Activated CD4-positive, alpha-beta T cell treated with anti-CD3 and anti-CD28 coated beads, Interleukin-2, amount 10 ng/mL, durations not matched to agents 24 days and 14 days (primary cell): Measurements from ENCODE around the gene KCNB1. TPM values are rescaled to one million over a fixed set of nuclear protein-coding genes. Genes with fewer than 3 reads are reported as not detected.

ENCODE experiments used
- DNase-seq: peaks from one replicate; pipeline ENCODE4 v3.0.0; 2022
- H3K27ac Mint-ChIP-seq: one replicate; pipeline ENCODE4 v1.8.0; 2022; ENCODE audit warnings: mild to moderate bottlenecking, mixed read lengths
- H3K27me3 Mint-ChIP-seq: one replicate; pipeline ENCODE4 v1.8.0; 2022; ENCODE audit warnings: mixed read lengths
- H3K36me3 Mint-ChIP-seq: one replicate; pipeline ENCODE4 v1.8.0; 2022; ENCODE audit warnings: low read depth, mild to moderate bottlenecking, mixed read lengths
- H3K4me1 Mint-ChIP-seq: one replicate; pipeline ENCODE4 v1.8.0; 2021; ENCODE audit warnings: mixed read lengths
- H3K4me3 Mint-ChIP-seq: one replicate; pipeline ENCODE4 v1.8.0; 2022; ENCODE audit warnings: mild to moderate bottlenecking, moderate library complexity, mixed read lengths
- H3K9me3 Mint-ChIP-seq: one replicate; pipeline ENCODE4 v1.8.0; 2021; ENCODE audit warnings: mixed read lengths
- intact Hi-C: fragments of 100-400 bp; cut with micrococcal nuclease; formaldehyde crosslinking; loops from one replicate; pipeline ENCODE4 v1.15.1; 2023
- total RNA-seq: library from RNA; stranded (reverse); gene quantifications from 2 replicates; pipeline ENCODE4 v1.2.3, GENCODE V29; 2022

KCNB1 gene
- total RNA-seq, 1 donor from 2014 or later = 0.07 TPM

GRCh38 chr20:49399329-49399728, 83.1 kb downstream of the KCNB1 start:
- Mint-ChIP-seq H3K36me3 (no peaks in the 10 kb centered on the region), H3K27me3 (peaks cover 6% of the 10 kb centered on the region), H3K4me1 (no peaks in the 10 kb centered on the region), H3K27ac (no peak overlapping the region), H3K4me3 (no peak overlapping the region), H3K9me3 (no peaks in the 10 kb centered on the region)
- intact Hi-C loops = no loop called here
- no peak for DNase-seq

GRCh38 chr20:49398401-49399144, 83.9 kb downstream of the KCNB1 start:
- Mint-ChIP-seq H3K4me1 (no peaks in the 10 kb centered on the region), H3K9me3 (no peaks in the 10 kb centered on the region), H3K4me3 (no peak overlapping the region), H3K27ac (no peak overlapping the region), H3K27me3 (peaks cover 9% of the 10 kb centered on the region), H3K36me3 (no peaks in the 10 kb centered on the region)
- DNase-seq = no peak
- intact Hi-C loops = no loop called here

GRCh38 chr20:49397525-49397924, 84.9 kb downstream of the KCNB1 start:
- Mint-ChIP-seq H3K4me3 (no peak overlapping the region), H3K36me3 (no peaks in the 10 kb centered on the region), H3K27me3 (peaks cover 8% of the 10 kb centered on the region), H3K9me3 (no peaks in the 10 kb centered on the region), H3K27ac (no peak overlapping the region), H3K4me1 (no peaks in the 10 kb centered on the region)
- intact Hi-C loops = no loop called here
- no peak for DNase-seq

GRCh38 chr20:49396230-49396629, 86.2 kb downstream of the KCNB1 start:
- Mint-ChIP-seq H3K36me3 (no peaks in the 10 kb centered on the region), H3K4me3 (no peak overlapping the region), H3K4me1 (no peaks in the 10 kb centered on the region), H3K27me3 (peaks cover 13% of the 10 kb centered on the region), H3K27ac (no peak overlapping the region), H3K9me3 (no peaks in the 10 kb centered on the region)
- DNase-seq = no peak
- intact Hi-C loops = no loop called here

GRCh38 chr20:49395659-49396058, 86.8 kb downstream of the KCNB1 start:
- DNase-seq = no peak
- H3K9me3 Mint-ChIP-seq = no peaks in the 10 kb centered on the region
- H3K27me3 Mint-ChIP-seq = peaks cover 13% of the 10 kb centered on the region
- no peak overlapping the region for H3K27ac Mint-ChIP-seq
- no peaks in the 10 kb centered on the region for H3K36me3 Mint-ChIP-seq
- intact Hi-C loops = no loop called here
- no peak overlapping the region for H3K4me3 Mint-ChIP-seq
- no peaks in the 10 kb centered on the region for H3K4me1 Mint-ChIP-seq

GRCh38 chr20:49395183-49395582, 87.3 kb downstream of the KCNB1 start:
- Mint-ChIP-seq H3K4me1 (no peaks in the 10 kb centered on the region), H3K9me3 (no peaks in the 10 kb centered on the region), H3K4me3 (no peak overlapping the region), H3K27ac (no peak overlapping the region), H3K36me3 (no peaks in the 10 kb centered on the region), H3K27me3 (peaks cover 13% of the 10 kb centered on the region)
- DNase-seq = no peak
- intact Hi-C loops = no loop called here

GRCh38 chr20:49394757-49395156, 87.7 kb downstream of the KCNB1 start:
- Mint-ChIP-seq H3K36me3 (no peaks in the 10 kb centered on the region), H3K9me3 (no peaks in the 10 kb centered on the region)
- DNase-seq = no peak

GRCh38 chr20:49394264-49394663, 88.2 kb downstream of the KCNB1 start:
- H3K9me3 Mint-ChIP-seq = no peaks in the 10 kb centered on the region
- no peak overlapping the region for H3K27ac Mint-ChIP-seq
- no peak for DNase-seq
- no peaks in the 10 kb centered on the region for H3K4me1 Mint-ChIP-seq
- intact Hi-C loops = no loop called here
- no peak overlapping the region for H3K4me3 Mint-ChIP-seq
- peaks cover 15% of the 10 kb centered on the region for H3K27me3 Mint-ChIP-seq
- no peaks in the 10 kb centered on the region for H3K36me3 Mint-ChIP-seq

More at GRCh38 chr20:49394757-49395156, 87.7 kb downstream of the KCNB1 start:
- no peak overlapping the region for H3K4me3 Mint-ChIP-seq
- no peaks in the 10 kb centered on the region for H3K4me1 Mint-ChIP-seq
- no peak overlapping the region for H3K27ac Mint-ChIP-seq
- H3K27me3 Mint-ChIP-seq = peaks cover 14% of the 10 kb centered on the region
- intact Hi-C loops = no loop called here

GRCh38 chr20:49393803-49394202, 88.7 kb downstream of the KCNB1 start:
- Mint-ChIP-seq H3K4me3 (no peak overlapping the region), H3K36me3 (no peaks in the 10 kb centered on the region), H3K4me1 (no peaks in the 10 kb centered on the region), H3K27ac (no peak overlapping the region), H3K9me3 (no peaks in the 10 kb centered on the region), H3K27me3 (peaks cover 18% of the 10 kb centered on the region)
- no peak for DNase-seq
- intact Hi-C loops = no loop called here

- Mint-ChIP-seq H3K27me3 (peaks cover 24% of the 10 kb centered on the region), H3K4me1 (no peaks in the 10 kb centered on the region), H3K4me3 (no peak overlapping the region), H3K36me3 (no peaks in the 10 kb centered on the region), H3K9me3 (no peaks in the 10 kb centered on the region), H3K27ac (no peak overlapping the region)
- no peak for DNase-seq
- intact Hi-C loops = no loop called here
Observed at GRCh38 chr20:49392745-49393144, 89.7 kb downstream of the KCNB1 start.

GRCh38 chr20:49391404-49392245, 90.8 kb downstream of the KCNB1 start:
- H3K4me1 Mint-ChIP-seq = no peaks in the 10 kb centered on the region
- H3K27me3 Mint-ChIP-seq = peaks cover 33% of the 10 kb centered on the region
- no peaks in the 10 kb centered on the region for H3K36me3 Mint-ChIP-seq
- intact Hi-C loops = no loop called here
- no peak for DNase-seq
- no peaks in the 10 kb centered on the region for H3K9me3 Mint-ChIP-seq
- no peak overlapping the region for H3K27ac Mint-ChIP-seq
- no peak overlapping the region for H3K4me3 Mint-ChIP-seq

- peaks cover 36% of the 10 kb centered on the region for H3K27me3 Mint-ChIP-seq
- H3K27ac Mint-ChIP-seq = no peak overlapping the region
- H3K4me3 Mint-ChIP-seq = no peak overlapping the region
- DNase-seq = no peak
- H3K4me1 Mint-ChIP-seq = no peaks in the 10 kb centered on the region
- no peaks in the 10 kb centered on the region for H3K9me3 Mint-ChIP-seq
- intact Hi-C loops = no loop called here
- H3K36me3 Mint-ChIP-seq = no peaks in the 10 kb centered on the region
Observed at GRCh38 chr20:49389854-49390253, 92.6 kb downstream of the KCNB1 start.

GRCh38 chr20:49388744-49389143, 93.7 kb downstream of the KCNB1 start:
- Mint-ChIP-seq H3K36me3 (no peaks in the 10 kb centered on the region), H3K9me3 (no peaks in the 10 kb centered on the region), H3K27me3 (peaks cover 36% of the 10 kb centered on the region), H3K4me3 (no peak overlapping the region), H3K27ac (no peak overlapping the region), H3K4me1 (peaks cover 4% of the 10 kb centered on the region)
- intact Hi-C loops = no loop called here
- DNase-seq = no peak

GRCh38 chr20:49387581-49387939, 94.9 kb downstream of the KCNB1 start:
- no peaks in the 10 kb centered on the region for H3K36me3 Mint-ChIP-seq
- H3K27ac Mint-ChIP-seq = no peak overlapping the region
- H3K27me3 Mint-ChIP-seq = peaks cover 33% of the 10 kb centered on the region
- H3K4me3 Mint-ChIP-seq = no peak overlapping the region
- H3K9me3 Mint-ChIP-seq = no peaks in the 10 kb centered on the region
- intact Hi-C loops = no loop called here
- no peak for DNase-seq
- peaks cover 4% of the 10 kb centered on the region for H3K4me1 Mint-ChIP-seq
